Fibroblast of skin of right quadriceps (primary cell): ENCODE results near the gene NUP210.
"Not testable (repeated sequence)": the region's sequence is repeated elsewhere in the genome, so short reads cannot be mapped to it uniquely, and the experiment has no call there.

Source experiments
- DNase-seq: peaks from one replicate; pipeline ENCODE4 v3.0.0-alpha.2; 2013

Gene NUP210

GRCh38 chr3:13404626-13405452, 15.3 kb downstream of the NUP210 start:
- DNase-seq, result no peak

- no peak for DNase-seq
Observed at GRCh38 chr3:13403847-13404246, 16.3 kb downstream of the NUP210 start.

DNA sequence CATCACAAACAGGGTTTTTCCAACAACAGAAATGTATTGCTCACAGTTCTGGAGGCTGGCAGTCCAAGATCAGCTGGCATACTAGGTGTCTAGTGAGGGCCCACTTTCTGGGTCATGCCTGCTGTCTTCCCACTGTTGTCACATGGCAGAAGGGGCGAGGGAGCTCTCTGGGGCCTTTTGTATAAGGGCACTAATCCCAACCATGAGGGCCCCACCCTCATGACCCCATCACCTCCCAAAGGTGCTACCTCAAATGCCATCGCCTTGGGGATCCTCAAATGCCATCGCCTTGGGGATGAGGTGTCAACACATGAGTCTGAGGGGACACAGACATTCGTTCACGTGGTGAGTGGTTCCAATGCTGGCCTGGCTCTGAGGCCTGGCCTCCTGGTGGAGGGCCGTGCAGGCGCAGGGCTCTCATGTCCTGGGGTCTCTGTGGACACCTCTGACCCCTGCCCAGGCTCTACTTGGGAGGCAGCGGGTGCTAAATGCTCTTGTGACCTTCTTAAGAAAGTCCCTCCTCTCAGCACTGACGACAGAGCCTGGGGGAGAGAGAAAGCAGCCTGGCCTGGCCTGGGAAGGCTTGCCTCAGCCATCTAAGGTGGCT, 16.8 kb downstream of the NUP210 start:
- no peak for DNase-seq

DNA sequence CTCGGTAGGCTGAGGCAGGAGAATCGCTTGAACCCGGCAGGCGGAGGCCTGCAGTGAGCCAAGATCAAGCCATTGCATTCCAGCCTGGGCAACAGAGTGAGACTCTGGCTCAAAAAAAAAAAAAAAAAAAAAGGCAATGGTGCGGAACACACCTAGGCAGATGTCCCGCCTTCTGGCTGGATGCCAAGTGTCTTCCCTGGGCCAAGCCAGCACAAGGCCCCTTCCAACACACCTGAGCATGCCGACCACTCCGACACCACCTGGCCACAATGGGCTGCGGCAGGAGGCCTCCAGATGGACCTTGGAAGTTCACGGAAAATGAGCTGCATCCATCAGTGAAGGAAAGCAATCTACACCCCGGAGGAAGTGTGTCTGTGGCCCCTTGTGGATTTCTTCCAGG, 19.0 kb downstream of the NUP210 start:
- no peak for DNase-seq

GRCh38 chr3:13400114-13400673, 19.9 kb downstream of the NUP210 start:
- DNase-seq, result no peak

DNA sequence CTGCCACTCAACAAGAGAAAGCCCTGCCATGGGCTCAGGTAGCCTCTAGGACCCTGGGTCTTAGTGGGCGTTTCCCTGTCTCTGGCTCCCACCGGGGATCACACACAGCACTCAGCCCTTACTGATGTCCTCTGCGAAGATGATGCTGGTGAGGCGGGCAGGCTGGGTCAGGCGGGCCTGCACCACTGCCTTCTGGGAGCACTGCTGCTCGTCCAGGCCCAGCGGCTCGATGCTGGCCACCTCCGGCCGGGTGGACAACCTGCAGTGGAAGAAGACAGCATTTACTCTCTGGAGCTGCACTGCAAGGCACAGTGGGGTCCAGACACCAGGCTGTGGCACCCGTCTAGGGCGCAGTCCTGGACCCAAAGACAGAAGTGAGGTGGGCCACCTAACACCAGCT, 20.5 kb downstream of the NUP210 start:
- no peak for DNase-seq

- no peak for DNase-seq
Observed at GRCh38 chr3:13397316-13397715, 22.8 kb downstream of the NUP210 start.

DNA sequence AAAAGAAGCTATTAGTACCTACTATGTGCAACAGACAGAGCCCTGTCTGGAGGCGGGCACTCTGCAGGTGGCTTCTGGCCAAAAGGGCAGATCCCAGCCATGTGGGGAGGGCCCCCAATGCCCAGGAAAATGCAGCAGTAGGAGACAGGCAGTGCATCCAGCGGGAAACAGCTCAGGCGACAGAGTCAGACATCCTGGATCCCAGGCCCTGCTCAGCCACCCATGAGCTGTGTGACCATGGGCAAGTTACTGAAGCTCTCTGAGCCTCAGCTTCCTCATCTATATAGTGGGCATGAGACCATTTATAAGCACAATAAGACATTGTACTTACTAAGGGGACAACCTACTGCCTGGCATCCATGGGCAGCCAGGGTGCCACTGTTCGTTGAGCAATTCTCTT, 25.8 kb downstream of the NUP210 start:
- no peak for DNase-seq

GRCh38 chr3:13393427-13394360, 26.4 kb downstream of the NUP210 start:
- DNase-seq, result no peak

DNA sequence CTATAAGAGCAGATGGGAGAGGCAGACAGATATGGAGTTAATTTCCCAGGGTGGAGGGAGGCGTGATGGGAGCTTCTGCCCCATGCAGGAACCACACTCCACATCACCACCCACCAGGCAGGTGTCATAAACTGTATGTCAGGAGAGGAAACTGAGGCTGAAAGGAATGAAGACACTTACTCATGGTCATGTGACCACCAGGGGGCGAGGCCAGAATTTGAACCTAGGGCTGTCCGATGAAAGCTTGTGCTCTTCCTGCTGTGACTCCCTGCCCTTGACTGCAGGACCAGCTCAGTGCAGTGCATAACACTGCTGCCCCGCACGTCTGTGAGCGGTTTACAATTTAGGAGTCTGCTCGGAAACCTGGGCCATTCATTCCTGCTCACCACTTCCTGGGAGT, 28.8 kb downstream of the NUP210 start:
- no peak for DNase-seq

DNA sequence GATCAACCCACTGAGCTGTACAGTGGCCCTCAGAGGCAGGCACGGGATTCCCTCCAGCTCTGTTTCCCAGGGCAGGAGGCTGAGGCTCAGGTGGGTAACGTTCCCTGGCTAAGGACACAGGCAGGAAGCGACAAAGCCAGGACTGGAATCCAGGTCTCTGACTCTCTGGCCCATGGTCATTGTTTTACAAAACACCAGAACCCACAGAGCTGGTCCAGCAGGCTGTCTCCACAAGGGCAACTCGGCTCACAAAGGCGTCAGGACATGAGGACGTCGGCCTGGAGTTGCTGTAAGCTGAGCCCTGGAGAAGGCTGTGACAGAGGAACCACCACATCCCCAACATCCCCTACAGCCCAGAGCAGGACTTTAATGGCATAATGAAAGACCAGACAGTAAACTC, 30.7 kb downstream of the NUP210 start:
- no peak for DNase-seq

GRCh38 chr3:13388816-13389215, 31.3 kb downstream of the NUP210 start:
- DNase-seq, result no peak

DNA sequence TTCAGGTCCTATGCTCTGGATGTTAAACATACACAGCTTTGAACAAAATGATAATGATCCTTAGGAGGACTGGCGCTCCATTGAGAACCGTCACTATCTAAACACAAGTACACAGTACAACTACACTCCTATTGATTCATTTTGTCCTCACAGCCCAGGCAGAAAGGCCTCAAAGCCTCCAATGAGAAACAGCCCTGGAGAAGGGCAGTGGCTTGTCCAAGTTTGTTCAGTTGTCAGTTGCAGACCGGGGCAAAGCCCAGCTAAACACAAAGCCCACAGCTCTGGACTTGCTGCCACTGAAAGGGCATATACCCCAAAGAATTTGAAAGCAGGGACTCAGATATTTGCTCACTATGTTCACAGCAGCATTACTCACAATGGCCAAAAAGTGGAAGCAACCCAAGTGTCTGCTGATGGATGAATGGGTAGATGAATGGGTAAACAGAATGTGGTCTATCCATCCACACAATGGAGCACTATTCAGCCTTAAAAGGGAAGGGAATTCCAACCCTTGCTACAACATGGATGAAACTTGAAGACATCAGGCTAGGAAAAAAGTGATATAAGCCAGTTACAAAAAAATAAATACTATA, 34.7 kb downstream of the NUP210 start:
- DNase-seq, result no peak

- DNase-seq, result no peak
Observed at GRCh38 chr3:13380971-13381370, 39.2 kb downstream of the NUP210 start.

DNA sequence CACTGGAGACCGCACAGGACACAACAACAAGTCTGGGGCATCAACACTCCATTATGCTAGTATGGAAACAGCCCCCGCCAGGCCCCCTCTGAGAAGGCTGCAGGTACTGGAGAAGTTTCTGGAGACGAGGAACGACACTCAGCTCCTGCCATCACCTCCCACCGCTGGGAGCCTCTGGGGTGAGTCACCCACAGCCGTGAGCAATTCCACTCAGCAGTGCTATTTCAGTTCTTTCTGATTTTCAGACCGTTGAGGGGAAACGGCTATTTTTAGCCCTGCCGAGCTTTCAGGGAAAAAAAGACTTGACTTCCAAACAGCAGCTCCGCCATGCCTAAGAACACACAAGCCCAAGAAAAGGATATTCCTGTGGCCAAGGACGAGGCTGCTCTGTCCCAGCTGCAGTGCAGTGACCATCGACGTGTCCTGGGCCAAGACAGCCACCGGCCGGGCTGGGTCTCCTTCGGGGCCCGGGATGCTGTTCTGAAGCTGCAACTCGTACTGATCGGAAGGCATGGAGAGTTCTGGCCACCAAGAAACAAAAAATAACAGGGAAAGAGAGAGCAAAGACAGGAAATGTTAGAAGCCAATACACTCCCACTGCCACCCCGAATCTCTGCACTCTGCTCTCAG, 40.8 kb downstream of the NUP210 start:
- DNase-seq, result peak; percentile 77

DNA sequence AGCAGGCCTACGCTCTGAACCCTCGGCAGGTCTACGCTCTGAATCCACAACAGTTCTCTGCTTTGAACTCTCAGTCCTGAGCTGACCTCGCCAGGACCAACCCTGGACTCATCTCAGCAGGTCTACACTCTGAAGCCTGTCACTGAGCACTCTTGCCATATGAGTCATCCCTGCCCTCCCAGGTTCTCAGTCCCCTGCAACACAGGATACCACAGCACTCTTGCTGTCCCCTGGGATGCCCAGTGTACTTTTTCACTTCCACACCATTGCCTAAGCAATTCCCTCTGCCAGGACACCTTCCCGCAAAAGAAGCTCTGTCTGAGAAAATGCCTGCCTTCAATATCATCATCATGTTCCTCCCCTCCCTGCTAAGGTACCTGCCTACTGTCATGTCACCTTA, 42.0 kb downstream of the NUP210 start:
- DNase-seq, result peak; percentile 17

- not testable (repeated sequence) for DNase-seq
Observed at GRCh38 chr3:13377741-13378140, 42.4 kb downstream of the NUP210 start.

DNA sequence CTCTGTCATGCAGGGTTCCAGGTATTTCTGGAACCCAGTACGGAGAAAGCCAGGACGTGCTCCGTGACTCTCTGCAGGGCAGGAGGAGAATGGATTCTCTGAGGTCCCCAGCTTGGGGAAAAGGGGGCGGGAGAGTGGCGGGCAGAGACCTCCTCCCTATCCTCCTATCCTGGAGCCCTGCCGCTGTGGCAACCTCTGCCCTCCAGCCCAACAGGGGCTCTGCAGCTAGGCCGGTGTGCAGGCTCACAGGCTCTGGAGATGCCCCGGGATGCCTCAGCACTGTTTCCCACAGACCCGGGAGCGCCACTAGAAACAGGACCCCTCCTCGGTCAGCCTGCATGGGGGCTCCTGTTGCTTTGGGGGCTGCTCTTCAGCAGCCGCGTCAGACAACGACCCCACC, 43.1 kb downstream of the NUP210 start:
- no peak for DNase-seq

- DNase-seq, result no peak
Observed at GRCh38 chr3:13376091-13376490, 44.0 kb downstream of the NUP210 start.

DNA sequence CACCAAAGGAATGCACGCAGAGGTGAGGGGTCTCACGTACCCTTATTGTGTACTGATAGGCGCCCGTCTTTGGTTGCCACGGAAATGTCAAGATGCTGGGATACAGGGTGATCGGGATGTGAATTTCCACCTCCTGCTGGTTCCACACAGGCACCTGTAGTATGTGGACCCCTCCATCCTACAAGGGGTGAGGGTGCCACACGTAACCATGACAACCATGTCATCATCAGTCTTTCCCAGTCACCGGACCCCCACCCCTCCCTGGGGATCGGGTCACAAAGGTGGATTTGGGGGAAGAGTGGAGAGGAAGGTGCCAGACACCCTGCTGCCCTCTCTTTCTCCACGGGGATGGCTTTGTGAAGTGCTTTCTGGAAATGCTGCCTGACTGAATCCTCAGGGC, 44.7 kb downstream of the NUP210 start:
- no peak for DNase-seq

DNA sequence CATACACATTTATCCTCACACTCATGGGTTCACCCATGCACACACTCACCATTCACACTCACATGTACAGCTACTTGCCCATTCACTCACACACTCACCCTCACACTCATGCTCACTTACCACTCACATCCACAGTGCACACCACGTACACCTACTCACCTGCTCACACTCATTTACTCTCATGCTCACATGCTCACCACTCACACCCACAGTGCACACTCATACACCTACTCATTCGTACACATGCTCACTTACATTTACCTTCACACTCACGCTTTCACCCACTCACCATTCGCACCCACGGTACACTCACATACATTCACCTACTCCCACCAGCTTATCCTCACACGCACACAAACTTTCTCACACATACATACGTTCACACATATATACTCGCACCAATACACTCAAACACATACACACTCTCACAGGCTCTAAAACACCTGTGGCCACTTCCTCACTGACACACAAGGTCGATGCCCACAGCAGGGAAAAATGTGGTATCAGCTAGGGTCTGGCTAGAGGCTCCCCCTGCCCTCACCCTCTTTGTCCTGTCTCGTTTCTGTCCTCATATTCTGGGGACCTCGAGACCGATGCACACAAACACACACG, 46.0 kb downstream of the NUP210 start:
- DNase-seq, result no peak

- DNase-seq, result no peak
Observed at GRCh38 chr3:13372656-13373055, 47.5 kb downstream of the NUP210 start.
